ENCODE measurements around the gene CFAP58. TPM values are rescaled to one million over a fixed set of nuclear protein-coding genes. Genes with fewer than 3 reads are reported as not detected.

Gene CFAP58
- total and polyA plus RNA-seq, 2 donors (not counting 3 experiments of a cell fraction or from before 2014, with no cell fraction given) = 0.07 to 0.29 TPM

DNA sequence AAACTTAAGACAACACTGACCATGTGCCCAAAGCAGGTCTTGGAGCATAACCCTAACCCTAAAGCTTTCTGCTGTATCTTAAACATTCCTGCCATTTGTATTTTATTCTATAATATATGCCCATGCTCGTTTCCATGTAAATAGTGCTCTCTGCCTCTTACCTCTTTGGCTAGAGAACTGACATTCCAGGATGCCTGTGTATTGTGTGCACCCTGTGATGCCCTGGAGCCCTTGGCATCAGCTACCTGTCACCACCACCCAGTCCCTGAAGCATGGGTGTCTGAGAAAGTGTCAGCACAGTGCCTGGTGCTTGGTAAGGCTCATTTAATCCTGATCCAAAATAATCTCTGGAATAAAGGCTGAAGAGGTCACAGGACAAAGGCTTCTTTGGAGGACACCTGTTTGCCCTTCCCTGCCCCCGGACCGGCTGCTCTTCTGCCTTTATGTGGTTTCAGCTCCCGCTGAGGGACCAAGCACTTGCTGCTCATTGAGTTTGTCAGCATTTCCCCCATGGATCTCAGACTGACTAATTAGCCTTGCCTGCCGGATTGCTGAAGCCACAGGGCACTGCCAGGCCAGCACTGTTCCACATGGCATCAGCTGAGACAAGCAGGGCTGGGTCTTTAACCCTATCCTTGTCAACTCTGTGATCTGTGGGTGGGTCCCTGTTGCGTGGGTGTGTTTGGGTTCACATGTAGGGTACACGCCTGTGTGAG, 148.4 kb downstream of the CFAP58 start:
- no peak for TF ChIP-seq MAX (IDR thresholded peaks at IDR 0.05; ENCODE audit: insufficient read depth, insufficient read length)
- no peak for TF ChIP-seq POLR2AphosphoS5 (IDR thresholded peaks at IDR 0.05; ENCODE audit: insufficient read depth, low read depth, low read length)
- TF ChIP-seq MYC (IDR thresholded peaks at IDR 0.05; ENCODE audit: low read depth, low read length) = no peak
- no peak for TF ChIP-seq GATA2 (IDR thresholded peaks at IDR 0.05; ENCODE audit: insufficient read depth, insufficient read length, low read depth, low read length)
- no peak for TF ChIP-seq EZH2 (IDR thresholded peaks at IDR 0.05; ENCODE audit: borderline replicate concordance, low read depth, low read length, severe bottlenecking)
- TF ChIP-seq JUN (IDR thresholded peaks at IDR 0.05; ENCODE audit: borderline replicate concordance, insufficient read depth, insufficient read length, low read depth) = no peak
- no peak for TF ChIP-seq POLR2A (IDR thresholded peaks at IDR 0.05; ENCODE audit: low read depth, low read length)
- no peak for TF ChIP-seq CTCF (IDR thresholded peaks at IDR 0.05; ENCODE audit: extremely low read depth in 1 of 2, insufficient read depth in 1 of 2, low read depth in 1 of 2, low read length in 2 of 2)
- no peak for TF ChIP-seq FOS (IDR thresholded peaks at IDR 0.05; ENCODE audit: borderline replicate concordance, insufficient read depth, low read length)
- DNase-seq (ENCODE audit: low read depth, low spot score) = no peak
- FAIRE-seq = no peak
- H3K27ac ChIP-seq (ENCODE audit: insufficient read depth, low read depth, low read length) = no peak overlapping the region
- H3K36me3 ChIP-seq (ENCODE audit: control insufficient read depth in 2 of 2, extremely low read depth in 1 of 2, insufficient read depth in 2 of 2, low read length in 2 of 2) = no peaks in the 10 kb centered on the region
- no peaks in the 10 kb centered on the region for H3K4me1 ChIP-seq (ENCODE audit: control insufficient read depth, extremely low read depth, insufficient read depth, low read length)
- CTCF ChIA-PET = no interaction called here
- no peaks in the 10 kb centered on the region for H3K9me3 ChIP-seq (replicated peaks; ENCODE audit: control insufficient read depth, insufficient read depth, low read length)
- dilution Hi-C loops (cut with MboI; ENCODE audit: extremely low pct_ligation_motif_present, low sequenced_read_pairs) = no loop called here
- no peak overlapping the region for H2AFZ ChIP-seq (ENCODE audit: low read depth, low read length)
- H3K79me2 ChIP-seq (ENCODE audit: control insufficient read depth, insufficient read depth, low read length) = no peaks in the 10 kb centered on the region
- POLR2A ChIA-PET = no interaction called here
- intact Hi-C loops (cut with micrococcal nuclease) = no loop called here
- H4K20me1 ChIP-seq (replicated peaks; ENCODE audit: control insufficient read depth, extremely low read depth, insufficient read depth, low read length) = no peaks in the 10 kb centered on the region
- no peak overlapping the region for H3K4me2 ChIP-seq (ENCODE audit: insufficient read depth, low read length)
- no peaks in the 10 kb centered on the region for H3K27me3 ChIP-seq (ENCODE audit: control insufficient read depth in 2 of 2, insufficient read depth in 2 of 2, low read length in 2 of 2)
- no TSS peak for BruUV-seq (replicated peaks)
- H3K9ac ChIP-seq (replicated peaks; ENCODE audit: extremely low read depth, insufficient read depth, low read length) = no peak overlapping the region
- H3K4me3 ChIP-seq (replicated peaks in 1 of 3; ENCODE audit: insufficient read depth in 1 of 3, low read depth in 1 of 3, low read length in 3 of 3) = no peak overlapping the region
- H3K9me1 ChIP-seq (replicated peaks; ENCODE audit: control insufficient read depth, extremely low read depth, insufficient read depth, low read length) = no peaks in the 10 kb centered on the region
